Hepatocyte (in vitro differentiated cells): ENCODE data around the gene CRY2. TPM values are rescaled to one million over a fixed set of nuclear protein-coding genes. Genes with fewer than 3 reads are reported as not detected.

ENCODE experiments used
- DNase-seq: peaks from one replicate; pipeline ENCODE4 v3.0.0-alpha.2; 2016; ENCODE audit warnings: low spot score
- H2AFZ ChIP-seq: fragments of 200-600 bp; sonication (generic); 2 replicates; pipeline ENCODE4 v1.6.0; 2016; ENCODE audit warnings: antibody characterized with exemption, mild to moderate bottlenecking
- H3K27ac ChIP-seq: fragments of 200-600 bp; sonication (generic); 2 replicates; pipeline ENCODE4 v1.5.1; 2016; ENCODE audit warnings: mild to moderate bottlenecking
- H3K27me3 ChIP-seq: fragments of 200-600 bp; sonication (generic); 2 replicates; pipeline ENCODE4 v1.6.1; 2016
- H3K36me3 ChIP-seq: fragments of 200-600 bp; sonication (generic); replicated peaks from 2 replicates; pipeline ENCODE4 v1.5.1; 2016; ENCODE audit warnings: low read depth; ENCODE audit not compliant: insufficient read depth
- H3K4me1 ChIP-seq: fragments of 200-600 bp; sonication (generic); 2 replicates; pipeline ENCODE4 v1.5.1; 2016; ENCODE audit warnings: mild to moderate bottlenecking, moderate library complexity; ENCODE audit not compliant: insufficient read depth
- H3K4me2 ChIP-seq: fragments of 200-600 bp; sonication (generic); 2 replicates; pipeline ENCODE4 v1.6.0; 2016
- H3K4me3 ChIP-seq: fragments of 200-600 bp; sonication (generic); 2 replicates; pipeline ENCODE4 v1.5.1; 2016; ENCODE audit warnings: mild to moderate bottlenecking
- H3K79me2 ChIP-seq: fragments of 200-600 bp; sonication (generic); 2 replicates; pipeline ENCODE4 v1.6.0; 2017; ENCODE audit warnings: mild to moderate bottlenecking
- H3K9me2 ChIP-seq: fragments of 200-600 bp; sonication (generic); replicated peaks from 2 replicates; pipeline ENCODE4 v1.6.0; 2017; ENCODE audit warnings: mild to moderate bottlenecking; ENCODE audit not compliant: insufficient read depth
- H3K9me3 ChIP-seq: fragments of 200-600 bp; sonication (generic); 2 replicates; pipeline ENCODE4 v1.5.1; 2016; ENCODE audit warnings: low read depth, mild to moderate bottlenecking
- H4K20me1 ChIP-seq: fragments of 200-600 bp; sonication (generic); 2 replicates; pipeline ENCODE4 v1.6.0; 2016; ENCODE audit warnings: mild to moderate bottlenecking; ENCODE audit not compliant: insufficient read depth, poor library complexity, severe bottlenecking
- EZH2 ChIP-seq: fragments of 200-600 bp; sonication (generic); IDR thresholded peaks from 2 replicates; pipeline ENCODE4 v1.6.1; 2016; ENCODE audit warnings: antibody characterized with exemption, mild to moderate bottlenecking, borderline replicate concordance
- EZH2phosphoT487 ChIP-seq: fragments of 200-600 bp; sonication (generic); IDR thresholded peaks from one replicate; pipeline ENCODE4 v1.6.1; 2018; ENCODE audit warnings: antibody characterized with exemption, mild to moderate bottlenecking, low read depth, moderate library complexity; ENCODE audit not compliant: unreplicated experiment, severe bottlenecking
- WGBS: methylation state at CpG from one replicate; pipeline ENCODE4 v1.1.6; 2016; ENCODE audit warnings: low lambda C conversion rate; ENCODE audit errors: missing lambda C conversion rate; 5-methylcytosine and 5-hydroxymethylcytosine counted together
- polyA plus RNA-seq: library from polyadenylated mRNA; unstranded; fragments of >200 nt; fragmentation: Nextera tagmentation; extraction: Ambion mirVana; gene quantifications from 2 replicates; pipeline ENCODE4 v1.2.1, GENCODE V29; 2016
- total RNA-seq: library from RNA; depleted of rRNA; stranded (reverse); fragments of >200 nt; gene quantifications from 2 replicates; pipeline ENCODE4 v1.2.3, GENCODE V29; 2014
- TF ChIP-seq, protein P1 (sequence below): fragments of 200-600 bp; sonication (generic); IDR thresholded peaks from 2 replicates; pipeline ENCODE4 v1.5.1; 2016; ENCODE audit warnings: antibody characterized with exemption, mild to moderate bottlenecking; ENCODE audit not compliant: poor library complexity

The CRY2 gene
- total and polyA plus RNA-seq, 2 experiments from 2014 or later = 23.8 to 27.6 TPM

DNA sequence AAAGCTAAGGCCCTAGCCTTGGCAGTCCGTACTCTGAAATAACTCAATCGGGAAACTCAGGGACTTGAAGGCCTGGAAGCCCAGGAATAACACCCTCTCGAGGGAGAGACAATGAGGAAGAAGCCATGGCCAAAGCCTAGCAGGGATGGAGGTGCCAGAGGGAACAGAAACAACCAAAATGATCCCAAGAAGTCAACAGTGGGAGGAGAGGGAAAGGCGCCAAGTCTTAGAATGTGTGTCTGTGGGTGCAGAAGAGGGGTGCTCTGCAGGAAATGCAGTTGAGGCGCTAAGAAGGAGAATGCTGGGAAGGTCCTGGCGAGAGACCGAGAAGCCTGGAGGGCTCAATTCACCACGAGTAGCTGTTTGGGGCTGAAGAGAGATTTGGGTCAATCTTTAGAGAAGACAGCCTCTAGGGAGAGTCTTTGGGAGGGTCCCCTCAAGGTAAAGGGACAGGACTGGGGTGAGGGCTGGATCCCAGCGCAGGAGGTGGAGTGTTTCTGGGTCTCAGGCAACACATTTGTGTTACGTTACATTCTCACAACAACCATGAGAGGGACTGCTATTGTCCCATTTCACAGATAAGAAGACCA lies 37.4 kb downstream of the CRY2 start:
- no peaks in the 10 kb centered on the region for H3K79me2 ChIP-seq
- no peaks in the 10 kb centered on the region for H4K20me1 ChIP-seq
- no peaks in the 10 kb centered on the region for H3K36me3 ChIP-seq
- peak overlapping the region; percentile 79 for H3K4me2 ChIP-seq
- no peak for DNase-seq
- H3K9me2 ChIP-seq = no peaks in the 10 kb centered on the region
- H3K9me3 ChIP-seq = no peaks in the 10 kb centered on the region
- no peak overlapping the region for H2AFZ ChIP-seq
- H3K4me1 ChIP-seq = peaks cover 3% of the 10 kb centered on the region
- 89% methylated on average over 10 of the region's 10 CpGs for WGBS
- no peak overlapping the region for H3K4me3 ChIP-seq
- TF ChIP-seq EZH2 (no peak), EZH2phosphoT487 (no peak)
- TF ChIP-seq, protein P1, sequence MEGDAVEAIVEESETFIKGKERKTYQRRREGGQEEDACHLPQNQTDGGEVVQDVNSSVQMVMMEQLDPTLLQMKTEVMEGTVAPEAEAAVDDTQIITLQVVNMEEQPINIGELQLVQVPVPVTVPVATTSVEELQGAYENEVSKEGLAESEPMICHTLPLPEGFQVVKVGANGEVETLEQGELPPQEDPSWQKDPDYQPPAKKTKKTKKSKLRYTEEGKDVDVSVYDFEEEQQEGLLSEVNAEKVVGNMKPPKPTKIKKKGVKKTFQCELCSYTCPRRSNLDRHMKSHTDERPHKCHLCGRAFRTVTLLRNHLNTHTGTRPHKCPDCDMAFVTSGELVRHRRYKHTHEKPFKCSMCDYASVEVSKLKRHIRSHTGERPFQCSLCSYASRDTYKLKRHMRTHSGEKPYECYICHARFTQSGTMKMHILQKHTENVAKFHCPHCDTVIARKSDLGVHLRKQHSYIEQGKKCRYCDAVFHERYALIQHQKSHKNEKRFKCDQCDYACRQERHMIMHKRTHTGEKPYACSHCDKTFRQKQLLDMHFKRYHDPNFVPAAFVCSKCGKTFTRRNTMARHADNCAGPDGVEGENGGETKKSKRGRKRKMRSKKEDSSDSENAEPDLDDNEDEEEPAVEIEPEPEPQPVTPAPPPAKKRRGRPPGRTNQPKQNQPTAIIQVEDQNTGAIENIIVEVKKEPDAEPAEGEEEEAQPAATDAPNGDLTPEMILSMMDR = no peak
- no peak overlapping the region for H3K27ac ChIP-seq
- H3K27me3 ChIP-seq = no peaks in the 10 kb centered on the region

DNA sequence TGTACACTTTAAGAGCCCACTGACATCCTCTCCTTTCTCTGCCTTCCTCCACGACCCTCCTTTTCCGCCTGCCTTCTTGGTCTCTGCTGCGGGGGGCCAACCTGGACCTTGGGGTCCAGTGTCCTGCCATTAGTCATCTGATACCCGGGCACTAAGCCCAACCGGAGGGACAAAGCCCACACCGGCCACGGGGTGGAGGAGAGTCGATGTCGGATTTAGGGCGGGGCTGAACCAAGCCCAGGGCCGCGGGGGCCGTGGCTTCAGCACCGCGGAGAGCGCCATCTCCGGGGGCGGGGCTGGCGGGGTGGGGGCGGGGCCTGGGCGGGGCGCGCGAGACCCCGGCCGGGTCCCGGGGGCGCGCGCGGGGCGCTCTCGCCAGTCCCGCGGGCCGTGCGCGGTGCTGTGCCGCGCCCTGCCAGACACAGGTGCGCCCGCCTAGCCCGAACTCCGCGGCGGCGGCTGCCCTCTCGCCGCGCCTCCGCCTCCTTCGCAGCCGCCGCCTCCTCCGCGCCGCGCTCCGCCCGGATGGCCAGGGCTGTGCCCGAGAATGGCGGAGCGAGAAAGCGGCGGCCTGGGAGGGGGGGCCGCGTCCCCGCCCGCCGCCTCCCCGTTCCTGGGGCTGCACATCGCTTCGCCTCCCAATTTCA lies 38.1 kb downstream of the CRY2 start, which contains the start of gene MAPK8IP1:
Gene MAPK8IP1 (plus strand): TSS at position 378 of the 647 bp plus-strand sequence. CDS start 170 bp downstream, at position 548.
- H3K9me3 ChIP-seq = no peaks in the 10 kb centered on the region
- DNase-seq = peak; percentile 83
- peak within 1 kb of the TSS; percentile 95 for H3K4me2 ChIP-seq
- H2AFZ ChIP-seq = peak within 1 kb of the TSS; percentile 20
- TF ChIP-seq EZH2phosphoT487 (no peak), EZH2 (no peak)
- TF ChIP-seq, protein P1 = no peak
- H4K20me1 ChIP-seq = no peaks in the 10 kb centered on the region
- no peaks in the 10 kb centered on the region for H3K79me2 ChIP-seq
- H3K27ac ChIP-seq = no peak within 1 kb of the TSS
- no peaks in the 10 kb centered on the region for H3K27me3 ChIP-seq
- no peaks in the 10 kb centered on the region for H3K4me1 ChIP-seq
- H3K9me2 ChIP-seq = no peaks in the 10 kb centered on the region
- 6% methylated on average over 19 of the region's 73 CpGs for WGBS
- H3K36me3 ChIP-seq = no peaks in the 10 kb centered on the region
- peak within 1 kb of the TSS; percentile 39 for H3K4me3 ChIP-seq

DNA sequence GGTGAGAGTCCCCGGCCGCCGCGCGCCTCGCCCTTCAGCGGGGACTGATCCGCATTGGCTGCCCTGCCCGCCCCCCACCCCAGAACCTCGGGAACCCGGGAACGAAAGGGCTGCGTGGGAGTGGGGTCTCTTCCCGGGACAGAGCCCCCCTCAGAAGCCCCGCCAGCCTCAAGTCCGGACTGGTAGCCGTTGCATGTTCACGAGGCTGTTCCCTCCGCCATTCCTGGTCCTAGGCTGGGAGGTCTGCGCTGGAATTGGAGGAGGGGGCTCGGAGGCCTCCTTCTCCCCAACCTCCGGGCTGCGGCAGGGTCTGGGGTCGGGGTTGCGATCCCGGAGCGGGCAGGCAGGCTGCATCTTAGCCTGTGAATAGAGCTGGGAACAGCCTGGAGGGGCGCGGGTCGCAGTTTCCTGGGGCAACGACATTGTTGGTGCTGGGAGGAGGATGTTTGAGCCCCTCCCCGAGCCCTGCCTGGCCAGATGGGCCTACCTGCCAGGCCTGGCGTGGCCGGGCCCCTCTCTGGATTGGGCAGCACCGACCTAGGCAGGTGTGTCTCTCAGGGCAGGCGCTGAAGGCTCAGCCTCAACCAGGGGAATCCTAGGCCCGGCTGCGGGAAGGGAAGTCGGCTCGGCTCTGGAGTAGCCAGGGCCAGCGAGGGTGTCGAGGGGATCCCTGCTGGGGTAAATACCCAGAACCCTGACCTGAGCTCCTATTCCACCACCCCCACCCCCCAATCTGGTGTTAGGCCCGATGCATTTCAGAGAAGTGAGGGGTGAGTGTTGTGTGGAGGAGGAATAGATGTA lies 38.8 kb downstream of the CRY2 start:
- H3K9me3 ChIP-seq = no peaks in the 10 kb centered on the region
- H3K4me3 ChIP-seq = peak overlapping the region; percentile 39
- TF ChIP-seq, protein P1 = no peak
- TF ChIP-seq EZH2 (no peak), EZH2phosphoT487 (no peak)
- H3K79me2 ChIP-seq = no peaks in the 10 kb centered on the region
- WGBS = 17% methylated on average over 41 of the region's 43 CpGs
- H3K27ac ChIP-seq = no peak overlapping the region
- no peak for DNase-seq
- H3K27me3 ChIP-seq = no peaks in the 10 kb centered on the region
- peak overlapping the region; percentile 20 for H2AFZ ChIP-seq
- H3K4me1 ChIP-seq = no peaks in the 10 kb centered on the region
- H4K20me1 ChIP-seq = no peaks in the 10 kb centered on the region
- H3K9me2 ChIP-seq = no peaks in the 10 kb centered on the region
- H3K4me2 ChIP-seq = peak overlapping the region; percentile 95
- H3K36me3 ChIP-seq = no peaks in the 10 kb centered on the region
